ENCODE data around the gene DNTTIP2. TPM values are rescaled to one million over a fixed set of nuclear protein-coding genes. Genes with fewer than 3 reads are reported as not detected.

DNTTIP2 gene, protein sequence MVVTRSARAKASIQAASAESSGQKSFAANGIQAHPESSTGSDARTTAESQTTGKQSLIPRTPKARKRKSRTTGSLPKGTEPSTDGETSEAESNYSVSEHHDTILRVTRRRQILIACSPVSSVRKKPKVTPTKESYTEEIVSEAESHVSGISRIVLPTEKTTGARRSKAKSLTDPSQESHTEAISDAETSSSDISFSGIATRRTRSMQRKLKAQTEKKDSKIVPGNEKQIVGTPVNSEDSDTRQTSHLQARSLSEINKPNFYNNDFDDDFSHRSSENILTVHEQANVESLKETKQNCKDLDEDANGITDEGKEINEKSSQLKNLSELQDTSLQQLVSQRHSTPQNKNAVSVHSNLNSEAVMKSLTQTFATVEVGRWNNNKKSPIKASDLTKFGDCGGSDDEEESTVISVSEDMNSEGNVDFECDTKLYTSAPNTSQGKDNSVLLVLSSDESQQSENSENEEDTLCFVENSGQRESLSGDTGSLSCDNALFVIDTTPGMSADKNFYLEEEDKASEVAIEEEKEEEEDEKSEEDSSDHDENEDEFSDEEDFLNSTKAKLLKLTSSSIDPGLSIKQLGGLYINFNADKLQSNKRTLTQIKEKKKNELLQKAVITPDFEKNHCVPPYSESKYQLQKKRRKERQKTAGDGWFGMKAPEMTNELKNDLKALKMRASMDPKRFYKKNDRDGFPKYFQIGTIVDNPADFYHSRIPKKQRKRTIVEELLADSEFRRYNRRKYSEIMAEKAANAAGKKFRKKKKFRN
- 25.8 and 27.9 TPM in 2 replicates for total RNA-seq

DNA sequence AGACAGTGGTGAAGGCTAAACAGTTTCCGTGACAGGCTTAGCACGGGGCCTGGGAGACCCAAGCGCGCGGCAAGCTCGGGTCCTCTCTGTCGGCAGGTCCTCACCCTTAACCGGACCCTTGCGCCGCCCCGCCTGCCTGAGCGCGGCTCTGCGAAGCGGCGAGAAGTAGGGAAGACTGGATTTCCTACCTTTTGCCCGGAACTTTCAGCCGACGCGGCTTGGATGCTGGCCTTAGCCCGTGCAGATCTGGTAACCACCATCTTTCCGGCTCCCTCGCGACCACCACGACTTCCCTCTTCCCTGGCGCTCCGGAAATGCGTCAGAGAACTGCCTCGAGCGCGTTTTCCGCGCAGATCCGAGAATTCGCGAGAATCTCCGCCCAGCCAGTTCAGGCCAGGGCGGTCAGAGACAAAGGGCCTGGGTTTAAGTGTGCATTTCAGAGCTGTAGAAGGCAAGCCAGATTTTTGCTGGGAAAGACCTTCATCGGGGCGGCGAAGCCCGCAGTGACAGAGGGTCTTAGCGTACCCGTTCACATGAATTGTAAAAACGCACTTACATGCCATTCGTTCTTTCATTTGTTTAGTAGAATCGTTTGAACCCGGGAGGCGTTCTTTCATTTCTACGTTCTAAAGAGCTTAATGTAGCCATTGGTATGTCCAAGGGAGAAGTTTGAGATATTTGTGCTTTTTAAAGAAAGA, at the start of gene DNTTIP2:
DNTTIP2 (minus strand) TSS at position 318 of the 698 bp plus-strand sequence; CDS start at position 260, 58 bp downstream.

DNA sequence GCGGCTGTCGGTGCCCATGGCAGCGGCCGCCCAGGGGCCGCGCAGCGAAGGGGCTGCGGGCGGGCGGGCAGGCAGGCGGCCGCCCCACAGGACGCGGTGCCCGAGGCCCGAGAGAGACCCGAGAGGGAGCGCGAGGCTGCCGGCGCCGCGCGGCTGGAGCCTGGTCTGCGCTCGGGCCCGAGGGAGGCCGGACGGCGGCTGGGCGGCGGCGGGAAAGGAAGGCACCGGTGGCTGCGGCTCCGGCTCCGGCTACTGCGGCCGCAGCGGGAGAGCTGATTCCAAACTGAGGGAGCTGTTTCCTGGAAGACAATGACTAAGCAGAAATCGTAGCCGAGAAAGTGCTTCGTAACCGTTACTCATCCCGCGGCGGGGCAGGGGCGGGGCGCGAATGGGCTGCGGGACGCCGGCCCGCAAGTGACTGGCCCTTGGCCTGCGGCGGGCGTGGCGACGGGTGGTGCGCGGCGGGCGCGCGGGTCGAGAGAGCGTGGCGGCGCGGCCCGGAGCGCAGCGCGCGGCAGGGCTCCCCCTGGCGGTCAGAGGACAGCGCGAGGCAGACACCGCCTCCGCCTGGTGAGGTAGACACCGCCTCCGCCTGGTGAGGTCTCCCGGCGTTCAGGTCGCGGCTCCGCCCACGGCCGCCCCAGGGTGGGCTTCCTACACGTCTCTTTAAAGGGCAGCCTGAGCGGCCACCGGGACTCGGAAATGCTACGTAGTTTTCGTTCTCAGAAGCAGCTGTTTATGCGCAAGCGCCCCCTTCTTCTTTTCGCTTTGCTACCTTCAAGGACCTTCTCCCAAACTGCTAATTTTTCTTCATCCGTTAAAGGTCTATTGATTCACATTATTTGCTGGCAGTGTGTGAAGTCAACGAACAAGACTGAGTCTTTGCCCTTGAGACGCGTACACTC, 30.4 kb upstream of the DNTTIP2 start, which contains the start of gene GCLM:
GCLM (minus strand) TSS at position 285 of the 905 bp plus-strand sequence; CDS start at position 18, 267 bp downstream.

Other genes starting within 250 kb of the DNTTIP2 start
- gene BCAR3, start 197.4 kb downstream of the DNTTIP2 start, total RNA-seq: 45.6 and 52.0 TPM in 2 replicates
- gene GCLM, start 30.2 kb upstream of the DNTTIP2 start, total RNA-seq: 17.2 and 19.3 TPM in 2 replicates
- 2.0 and 4.0 TPM in 2 replicates for gene ABCA4, start 241.9 kb upstream of the DNTTIP2 start, total RNA-seq

Data from endothelial cell of coronary artery (primary cell).